C4-2B (cell line): ENCODE measurements around the gene GHSR.

Experiments used
- CTCF ChIP-seq: fragments of 450-650 bp; conservative IDR thresholded peaks from 2 replicates; pipeline ENCODE4 v1.5.1; 2017; ENCODE audit warnings: mild to moderate bottlenecking
- ZFX ChIP-seq: fragments of 450-650 bp; IDR thresholded peaks from 2 replicates; pipeline ENCODE4 v1.6.1; 2017

- TF ChIP-seq CTCF (no peak), ZFX (no peak)
Measured at GRCh38 chr3:172411478-172411947, 36.7 kb downstream of the GHSR start.
